Inflammatory macrophage treated with lipopolysaccharide for 4 hours (primary cell): ENCODE measurements around the gene ZNF391.
"Not testable (repeated sequence)": the region's sequence is repeated elsewhere in the genome, so short reads cannot be mapped to it uniquely, and the experiment has no call there.

Experiments
- DNase-seq: peaks from one replicate; pipeline ENCODE4 v3.0.0-alpha.2; 2020

ZNF391 gene

GRCh38 chr6:27424851-27425250 is 36.3 kb downstream of the ZNF391 start:
- not testable (repeated sequence) for DNase-seq

GRCh38 chr6:27426045-27426620 is 37.6 kb downstream of the ZNF391 start:
- no peak for DNase-seq

GRCh38 chr6:27428502-27428901 is 39.9 kb downstream of the ZNF391 start:
- no peak for DNase-seq

GRCh38 chr6:27428966-27429365 is 40.4 kb downstream of the ZNF391 start:
- DNase-seq, result no peak

- DNase-seq, result no peak
These were observed 45.2 kb downstream of the ZNF391 start for GRCh38 chr6:27433714-27434113.

GRCh38 chr6:27439371-27439770 is 50.8 kb downstream of the ZNF391 start:
- DNase-seq, result no peak

GRCh38 chr6:27441001-27441400 is 52.4 kb downstream of the ZNF391 start:
- DNase-seq, result no peak

- no peak for DNase-seq
These were observed 54.4 kb downstream of the ZNF391 start for GRCh38 chr6:27442932-27443331.

GRCh38 chr6:27448456-27448855 is 59.9 kb downstream of the ZNF391 start:
- no peak for DNase-seq

GRCh38 chr6:27451660-27452390 is 63.3 kb downstream of the ZNF391 start:
- no peak for DNase-seq

- DNase-seq, result no peak
These were observed 63.9 kb downstream of the ZNF391 start for GRCh38 chr6:27452496-27452897.
